ENCODE measurements around the gene CFAP46.
"Not testable (repeated sequence)": the region's sequence is repeated elsewhere in the genome, so short reads cannot be mapped to it uniquely, and the experiment has no call there.

Gene CFAP46

GRCh38 chr10:132926777-132927650 is 15.4 kb downstream of the CFAP46 start:
- DNase-seq = no peak

- no peak for DNase-seq
Observed at GRCh38 chr10:132926070-132926469, 16.3 kb downstream of the CFAP46 start.

GRCh38 chr10:132925614-132926013 is 16.8 kb downstream of the CFAP46 start:
- DNase-seq = no peak

GRCh38 chr10:132925071-132925561 is 17.3 kb downstream of the CFAP46 start:
- DNase-seq = no peak

- DNase-seq = no peak
Observed at GRCh38 chr10:132924046-132924952, 18.1 kb downstream of the CFAP46 start.

GRCh38 chr10:132923384-132923783 is 19.0 kb downstream of the CFAP46 start:
- DNase-seq = not testable (repeated sequence)

GRCh38 chr10:132922872-132923271 is 19.5 kb downstream of the CFAP46 start:
- DNase-seq = no peak

GRCh38 chr10:132921818-132922807 is 20.3 kb downstream of the CFAP46 start:
- DNase-seq = no peak

GRCh38 chr10:132921086-132921485 is 21.3 kb downstream of the CFAP46 start:
- DNase-seq = no peak

- DNase-seq = no peak
Observed at GRCh38 chr10:132920101-132920925, 22.1 kb downstream of the CFAP46 start.

- no peak for DNase-seq
Observed at GRCh38 chr10:132919374-132920100, 22.8 kb downstream of the CFAP46 start.

- DNase-seq = no peak
Observed at GRCh38 chr10:132918617-132919373, 23.6 kb downstream of the CFAP46 start.

GRCh38 chr10:132918264-132918616 is 24.1 kb downstream of the CFAP46 start:
- DNase-seq = no peak

- DNase-seq = no peak
Observed at GRCh38 chr10:132916956-132917666, 25.3 kb downstream of the CFAP46 start.

GRCh38 chr10:132916421-132916841 is 25.9 kb downstream of the CFAP46 start:
- no peak for DNase-seq

- DNase-seq = no peak
Observed at GRCh38 chr10:132915411-132915810, 27.0 kb downstream of the CFAP46 start.

- no peak for DNase-seq
Observed at GRCh38 chr10:132914732-132915131, 27.6 kb downstream of the CFAP46 start.

- no peak for DNase-seq
Observed at GRCh38 chr10:132913559-132914115, 28.7 kb downstream of the CFAP46 start.

Data from HCEC 1CT (cell line).